D721Med (cell line): ENCODE data around the gene RBM45.
A peak's percentile ranks its signal among the peaks of the same experiment; 100 is the strongest.

Source experiments
- DNase-seq: peaks from one replicate; pipeline ENCODE4 v3.0.0; 2011; ENCODE audit warnings: low spot score; ENCODE audit not compliant: insufficient read length
- FAIRE-seq: peaks from 2 replicates; lab custom pipeline; 2011; peaks lifted over from hg19 to GRCh38; lab: Jason Lieb, UNC
- CTCF ChIP-seq: IDR thresholded peaks from 2 replicates; pipeline ENCODE4 v1.5.1; 2012; ENCODE audit warnings: mild to moderate bottlenecking, control low read depth; ENCODE audit not compliant: insufficient read depth; ENCODE audit errors: missing control alignments

Gene RBM45

GRCh38 chr2:178084273-178084672 lies 28.0 kb upstream of the RBM45 start:
- FAIRE-seq (no peak), DNase-seq (no peak)
- TF ChIP-seq CTCF, result no peak

GRCh38 chr2:178088774-178089270 lies 23.4 kb upstream of the RBM45 start:
- DNase-seq (no peak), FAIRE-seq (peak; percentile 38)
- TF ChIP-seq CTCF, result no peak

GRCh38 chr2:178093471-178093870 lies 18.8 kb upstream of the RBM45 start:
- DNase-seq (no peak), FAIRE-seq (no peak)
- TF ChIP-seq CTCF, result no peak

- FAIRE-seq, result no peak
- no peak for DNase-seq
- no peak for TF ChIP-seq CTCF
Observed at GRCh38 chr2:178101321-178102079, 10.7 kb upstream of the RBM45 start.

- FAIRE-seq (no peak), DNase-seq (no peak)
- TF ChIP-seq CTCF, result no peak
Observed at GRCh38 chr2:178105566-178105965, 6.7 kb upstream of the RBM45 start.

- no peak for TF ChIP-seq CTCF
- DNase-seq (no peak), FAIRE-seq (no peak)
Observed at GRCh38 chr2:178106053-178106452, 6.2 kb upstream of the RBM45 start.

- DNase-seq (no peak), FAIRE-seq (no peak)
- TF ChIP-seq CTCF, result no peak
Observed at GRCh38 chr2:178108176-178108575, 4.1 kb upstream of the RBM45 start.
